Mammary epithelial cell (primary cell): ENCODE data around the gene GRID1.

Experiments
- CTCF ChIP-seq, 2 donors: IDR thresholded peaks in 1 of 2; conservative IDR thresholded peaks in 1 of 2; 2 replicates each; pipeline ENCODE4 v1.5.1; 2011 to 2012; ENCODE audit warnings: inconsistent platforms in 2 of 2, low read length in 2 of 2, mild to moderate bottlenecking in 2 of 2, control low read depth in 1 of 2, low read depth in 1 of 2; ENCODE audit not compliant: insufficient read depth in 1 of 2; ENCODE audit errors: extremely low read depth in 1 of 2
- EZH2 ChIP-seq: IDR thresholded peaks from 2 replicates; pipeline ENCODE4 v1.6.1; 2012; ENCODE audit warnings: low read length, inconsistent platforms, borderline replicate concordance

DNA sequence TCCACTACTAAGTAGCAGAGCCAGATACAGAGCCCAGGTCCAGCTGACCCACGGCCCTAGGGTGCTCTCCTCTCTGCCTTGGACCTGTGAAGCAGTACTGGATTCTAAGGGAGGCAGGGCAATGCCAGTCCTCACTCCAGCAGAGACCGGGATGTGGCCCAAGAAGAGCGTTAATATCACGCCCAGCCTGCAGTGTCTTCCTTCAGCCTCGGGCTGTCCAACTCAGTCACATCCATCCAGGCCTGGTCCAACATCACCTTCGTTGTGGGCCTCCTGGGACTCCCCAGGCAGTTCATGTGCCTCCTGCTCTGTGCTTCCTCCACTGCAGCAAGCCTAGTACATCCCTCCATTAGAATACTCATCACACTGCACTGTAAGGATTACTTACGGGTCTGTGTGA is 114.5 kb downstream of the GRID1 start:
- TF ChIP-seq CTCF (conservative IDR thresholded peaks at IDR 0.05 in 1 of 2, IDR thresholded peaks at IDR 0.05 in 1 of 2; ENCODE audit: extremely low read depth in 1 of 2, insufficient read depth in 1 of 2, low read depth in 1 of 2, low read length in 2 of 2) (no peak), EZH2 (no peak)
